ENCODE data around the gene PGGHG.

DNA sequence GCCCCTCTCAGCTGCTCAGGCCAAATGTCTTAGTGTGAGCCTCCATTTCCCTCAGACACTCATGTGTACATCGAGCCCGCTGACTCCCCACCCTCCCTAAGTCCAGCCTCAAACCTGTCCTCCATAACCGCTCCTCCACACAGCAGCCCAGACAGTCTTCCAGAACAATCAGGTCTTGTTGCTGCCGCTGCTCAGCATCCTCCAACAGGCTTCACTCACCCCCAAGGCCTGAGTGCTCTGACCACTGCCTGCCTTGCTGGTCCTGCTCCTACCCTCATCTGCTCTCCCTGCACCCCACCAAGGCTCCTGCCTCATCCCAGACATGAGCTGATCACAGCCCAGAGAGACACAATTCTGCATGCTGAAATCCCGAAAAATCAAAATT lies 35.0 kb upstream of the PGGHG start:
- TF ChIP-seq, protein P1, sequence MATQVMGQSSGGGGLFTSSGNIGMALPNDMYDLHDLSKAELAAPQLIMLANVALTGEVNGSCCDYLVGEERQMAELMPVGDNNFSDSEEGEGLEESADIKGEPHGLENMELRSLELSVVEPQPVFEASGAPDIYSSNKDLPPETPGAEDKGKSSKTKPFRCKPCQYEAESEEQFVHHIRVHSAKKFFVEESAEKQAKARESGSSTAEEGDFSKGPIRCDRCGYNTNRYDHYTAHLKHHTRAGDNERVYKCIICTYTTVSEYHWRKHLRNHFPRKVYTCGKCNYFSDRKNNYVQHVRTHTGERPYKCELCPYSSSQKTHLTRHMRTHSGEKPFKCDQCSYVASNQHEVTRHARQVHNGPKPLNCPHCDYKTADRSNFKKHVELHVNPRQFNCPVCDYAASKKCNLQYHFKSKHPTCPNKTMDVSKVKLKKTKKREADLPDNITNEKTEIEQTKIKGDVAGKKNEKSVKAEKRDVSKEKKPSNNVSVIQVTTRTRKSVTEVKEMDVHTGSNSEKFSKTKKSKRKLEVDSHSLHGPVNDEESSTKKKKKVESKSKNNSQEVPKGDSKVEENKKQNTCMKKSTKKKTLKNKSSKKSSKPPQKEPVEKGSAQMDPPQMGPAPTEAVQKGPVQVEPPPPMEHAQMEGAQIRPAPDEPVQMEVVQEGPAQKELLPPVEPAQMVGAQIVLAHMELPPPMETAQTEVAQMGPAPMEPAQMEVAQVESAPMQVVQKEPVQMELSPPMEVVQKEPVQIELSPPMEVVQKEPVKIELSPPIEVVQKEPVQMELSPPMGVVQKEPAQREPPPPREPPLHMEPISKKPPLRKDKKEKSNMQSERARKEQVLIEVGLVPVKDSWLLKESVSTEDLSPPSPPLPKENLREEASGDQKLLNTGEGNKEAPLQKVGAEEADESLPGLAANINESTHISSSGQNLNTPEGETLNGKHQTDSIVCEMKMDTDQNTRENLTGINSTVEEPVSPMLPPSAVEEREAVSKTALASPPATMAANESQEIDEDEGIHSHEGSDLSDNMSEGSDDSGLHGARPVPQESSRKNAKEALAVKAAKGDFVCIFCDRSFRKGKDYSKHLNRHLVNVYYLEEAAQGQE (IDR thresholded peaks at IDR 0.05; ENCODE audit: low read depth) = no peak
- no peak for TF ChIP-seq CREB1 (IDR thresholded peaks at IDR 0.05; ENCODE audit: low read depth)
- TF ChIP-seq EP300 (IDR thresholded peaks at IDR 0.05; ENCODE audit: borderline replicate concordance) = no peak
- TF ChIP-seq TEAD4 (IDR thresholded peaks at IDR 0.05) = no peak
- TF ChIP-seq NFIC (IDR thresholded peaks at IDR 0.05) = no peak
- TF ChIP-seq, protein P2, sequence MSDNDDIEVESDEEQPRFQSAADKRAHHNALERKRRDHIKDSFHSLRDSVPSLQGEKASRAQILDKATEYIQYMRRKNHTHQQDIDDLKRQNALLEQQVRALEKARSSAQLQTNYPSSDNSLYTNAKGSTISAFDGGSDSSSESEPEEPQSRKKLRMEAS (IDR thresholded peaks at IDR 0.05) = no peak
